GM12878 (cell line): ENCODE measurements around the gene KIF21B. TPM values are rescaled to one million over a fixed set of nuclear protein-coding genes. Genes with fewer than 3 reads are reported as not detected.

Experiments used
- ATAC-seq: fragments of 200-7000 bp; cut with Tn5 transposase; 3 replicates; pipeline ENCODE4 v1.9.1; 2020; ENCODE audit warnings: mild to moderate bottlenecking, moderate library complexity
- BruUV-seq: library from RNA; stranded (reverse); fragments of 400-500 nt; replicated peaks from 2 replicates; lab custom pipeline; 2021; lab: Mats Ljungman, UMichigan
- CTCF ChIA-PET: fragments of 300-600 bp; sonication (Branson Sonifier 250); formaldehyde crosslinking; extraction: SDS; loops from one replicate; lab custom pipeline; 2021; ENCODE audit warnings: inconsistent platforms; lab: Yijun Ruan, JAX
- POLR2A ChIA-PET: fragments of 350-600 bp; formaldehyde crosslinking; extraction: SDS; loops from one replicate; lab custom pipeline; 2021; ENCODE audit warnings: inconsistent platforms; lab: Charles Lee
- RAD21 ChIA-PET: fragments of 300-600 bp; sonication (Branson Sonifier 250); formaldehyde crosslinking; loops from one replicate; lab custom pipeline; 2023; ENCODE audit warnings: antibody characterized with exemption; ENCODE audit not compliant: unreplicated experiment; lab: Charles Lee
- SMC1A ChIA-PET: fragments of 300-600 bp; sonication (Branson Sonifier 250); formaldehyde crosslinking; loops from one replicate; lab custom pipeline; 2023; ENCODE audit not compliant: unreplicated experiment, uncharacterized antibody; lab: Charles Lee
- DNase-seq: peaks from one replicate; pipeline ENCODE4 v3.0.0-alpha.2; 2011; ENCODE audit warnings: low read depth, low spot score
- FAIRE-seq: peaks from 3 replicates; lab custom pipeline; 2011; peaks lifted over from hg19 to GRCh38; lab: Jason Lieb, UNC
- H2AFZ ChIP-seq: 2 replicates; pipeline ENCODE4 v1.6.0; 2011; ENCODE audit warnings: low read depth, low read length, control low read depth; ENCODE audit not compliant: control insufficient read depth
- H3K27ac ChIP-seq: 2 replicates; pipeline ENCODE4 v1.5.1; 2011; ENCODE audit warnings: control low read depth; ENCODE audit not compliant: control insufficient read depth, insufficient read depth
- H3K27me3 ChIP-seq, 2 experiments: replicated peaks in 1 of 2; 2 replicates each; pipeline versions ENCODE4 v1.6.0 to v1.6.1; 2011; ENCODE audit warnings: low read length in 1 of 2; ENCODE audit not compliant: control insufficient read depth in 2 of 2, insufficient read depth in 2 of 2
- H3K36me3 ChIP-seq, 2 experiments: 2 replicates each; pipeline ENCODE4 v1.5.1; 2011; ENCODE audit warnings: low read length in 1 of 2; ENCODE audit not compliant: control insufficient read depth in 2 of 2, insufficient read depth in 2 of 2
- H3K4me1 ChIP-seq: 2 replicates; pipeline ENCODE4 v1.6.1; 2011; ENCODE audit warnings: mild to moderate bottlenecking, low read length, moderate library complexity, mixed read lengths; ENCODE audit not compliant: control insufficient read depth, insufficient read depth
- H3K4me2 ChIP-seq: 2 replicates; pipeline ENCODE4 v1.6.0; 2011; ENCODE audit warnings: control low read depth; ENCODE audit not compliant: control insufficient read depth, insufficient read depth
- H3K4me3 ChIP-seq: fragments of 200-600 bp; sonication (generic); 2 replicates; pipeline ENCODE4 v1.5.1; 2016
- H3K79me2 ChIP-seq: 2 replicates; pipeline ENCODE4 v1.6.0; 2011; ENCODE audit warnings: low read length; ENCODE audit not compliant: control insufficient read depth, insufficient read depth
- H3K9ac ChIP-seq: 2 replicates; pipeline ENCODE4 v1.8.0; 2011; ENCODE audit warnings: low read length, control low read depth, mixed read lengths; ENCODE audit not compliant: control insufficient read depth, insufficient read depth
- H3K9me3 ChIP-seq: replicated peaks from 3 replicates; pipeline ENCODE4 v1.5.1; 2011; ENCODE audit warnings: mild to moderate bottlenecking, low read length; ENCODE audit not compliant: control insufficient read depth, insufficient read depth
- H4K20me1 ChIP-seq: 2 replicates; pipeline ENCODE4 v1.6.0; 2011; ENCODE audit not compliant: control insufficient read depth, insufficient read depth
- EGR1 ChIP-seq, 2 experiments: IDR thresholded peaks; 1 replicate in 1 of 2; 2 replicates in 1 of 2; pipeline ENCODE4 v1.6.1; 2011 to 2012; ENCODE audit warnings: low read depth in 2 of 2, low read length in 2 of 2, borderline replicate concordance in 1 of 2, mild to moderate bottlenecking in 1 of 2, moderate library complexity in 1 of 2
- ETV6 ChIP-seq, 2 experiments: fragments of 450-650 bp in 1 of 2; IDR thresholded peaks in 1 of 2; conservative IDR thresholded peaks in 1 of 2; 2 replicates each; pipeline ENCODE4 v1.6.1; 2014; ENCODE audit warnings: antibody characterized with exemption in 1 of 2, borderline replicate concordance in 1 of 2, low read depth in 1 of 2, mild to moderate bottlenecking in 1 of 2, moderate library complexity in 1 of 2
- FOS ChIP-seq: IDR thresholded peaks from 3 replicates; pipeline ENCODE4 v1.6.1; 2011; ENCODE audit warnings: borderline replicate concordance; ENCODE audit not compliant: insufficient read length; ENCODE audit errors: extremely low read depth
- NBN ChIP-seq: fragments of 450-650 bp; IDR thresholded peaks from 2 replicates; pipeline ENCODE4 v1.6.1; 2016
- RAD51 ChIP-seq: fragments of 450-650 bp; IDR thresholded peaks from 2 replicates; pipeline ENCODE4 v1.6.1; 2016; ENCODE audit warnings: moderate library complexity, mild to moderate bottlenecking, inconsistent platforms
- RB1 ChIP-seq: fragments of 450-650 bp; formaldehyde crosslinking; IDR thresholded peaks from 2 replicates; pipeline ENCODE4 v1.6.1; 2017; ENCODE audit warnings: mild to moderate bottlenecking, borderline replicate concordance
- RELA ChIP-seq: fragments of 450-650 bp; IDR thresholded peaks from 2 replicates; pipeline ENCODE4 v1.8.0; 2014; ENCODE audit warnings: borderline replicate concordance; ENCODE audit not compliant: partially characterized antibody
- ZZZ3 ChIP-seq: IDR thresholded peaks from 2 replicates; pipeline ENCODE4 v1.6.1; 2011; ENCODE audit warnings: low read depth; ENCODE audit not compliant: control insufficient read depth, insufficient read length
- WGBS: methylation state at CpG from one replicate; pipeline ENCODE4 v1.1.6; 2016; ENCODE audit warnings: low lambda C conversion rate; ENCODE audit not compliant: insufficient replicate concordance, insufficient coverage; ENCODE audit errors: missing lambda C conversion rate; 5-methylcytosine and 5-hydroxymethylcytosine counted together
- in situ Hi-C: fragments of 300-500 bp; cut with MboI; formaldehyde crosslinking; loops from 9 replicates; pipeline ENCODE4 v1.14.3; 2018; ENCODE audit warnings: mixed read lengths
- intact Hi-C: fragments of 100-400 bp; cut with micrococcal nuclease; formaldehyde crosslinking; loops from one replicate; pipeline ENCODE4 v1.14.2; 2022; ENCODE audit not compliant: unreplicated experiment
- polyA plus RNA-seq, 11 experiments: library from polyadenylated mRNA; depleted of rRNA in 4 of 11; unstranded in 6 of 11; stranded (reverse) in 5 of 11; fragments of >200 nt; fragmentation: Nextera tagmentation in 4 of 11; fragmentation: Illumina TruSeq in 1 of 11; extraction: Ambion mirVana in 4 of 11; extraction: Trizol in 1 of 11; gene quantifications; 1 replicate in 1 of 11; 2 replicates in 10 of 11; pipeline versions ENCODE4 v1.2.1 to v1.2.3, GENCODE V29; 2011 to 2016; ENCODE audit warnings: inconsistent platforms in 2 of 11, missing spikeins in 2 of 11, low read depth in 1 of 11
- total RNA-seq, 4 experiments: library from RNA; depleted of rRNA in 3 of 4; stranded (reverse); fragments of >200 nt in 3 of 4; fragmentation: Illumina TruSeq in 1 of 4; extraction: Trizol in 1 of 4; gene quantifications; 2 replicates each; pipeline versions ENCODE4 v1.2.1 to v1.2.3, GENCODE V29; 2013 to 2021
- TF ChIP-seq, protein P1 (sequence below): IDR thresholded peaks from 2 replicates; pipeline ENCODE4 v1.6.1; 2011; ENCODE audit warnings: borderline replicate concordance, low read depth, mild to moderate bottlenecking, moderate library complexity, low read length; ENCODE audit not compliant: insufficient read depth, poor library complexity, severe bottlenecking
- TF ChIP-seq, protein P2 (sequence below): fragments of 450-650 bp; IDR thresholded peaks from 2 replicates; pipeline ENCODE4 v1.6.1; 2017; ENCODE audit warnings: borderline replicate concordance
- TF ChIP-seq, protein P3 (sequence below): IDR thresholded peaks from 2 replicates; pipeline ENCODE4 v1.6.1; 2011; ENCODE audit warnings: low read depth, low read length, improper control_type of control experiment, borderline replicate concordance

KIF21B gene
- total and polyA plus RNA-seq, 10 of the 15 experiments (the other 5 are each of a cell fraction or from before 2014, with no cell fraction given) = 2.3 to 47.7 (median 12.6) TPM

DNA sequence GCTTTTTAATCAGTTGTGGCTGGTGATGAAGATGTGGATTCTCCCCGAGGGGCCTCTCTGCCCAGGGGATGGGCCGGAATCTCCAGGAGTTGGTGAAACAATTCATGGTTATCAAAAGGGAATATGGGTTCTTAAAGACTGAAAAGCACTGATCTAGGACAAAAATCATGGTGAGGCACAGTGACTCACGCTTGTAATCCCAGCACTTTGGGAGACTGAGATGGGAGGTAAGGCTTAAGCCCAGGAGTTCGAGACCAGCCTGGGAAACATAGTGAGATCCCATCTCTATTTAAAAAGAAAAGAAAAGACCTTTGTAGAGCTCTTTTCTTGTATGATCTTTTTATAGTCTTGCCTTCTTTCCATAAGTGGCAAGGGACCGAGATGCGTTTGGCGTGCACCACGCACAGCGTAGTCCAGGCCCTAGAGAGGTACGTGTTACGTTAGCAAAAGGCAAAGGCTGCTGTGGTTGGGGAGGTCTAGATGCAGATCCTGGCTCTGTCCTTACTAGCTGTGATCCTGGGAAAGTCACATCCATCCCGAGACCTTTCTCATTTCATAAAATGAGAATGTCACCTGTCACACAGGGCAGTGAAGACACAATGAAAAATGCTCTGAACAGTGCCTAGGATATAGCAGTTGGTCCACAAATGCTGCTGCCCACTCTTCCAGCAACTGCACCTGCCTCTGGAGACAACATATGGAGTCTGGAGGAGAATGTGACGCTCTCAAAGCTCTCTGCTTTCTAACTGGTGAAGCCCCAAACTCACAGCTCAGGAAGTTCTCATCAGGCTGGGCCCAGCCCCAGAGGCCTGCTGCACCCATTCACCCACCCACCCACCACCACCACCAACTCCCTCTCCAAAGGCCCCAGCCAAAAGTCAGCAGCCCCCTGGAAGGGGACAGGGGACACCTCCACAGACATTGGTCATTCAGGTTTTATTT lies 54.8 kb downstream of the KIF21B start (continued):
- TF ChIP-seq, protein P1, sequence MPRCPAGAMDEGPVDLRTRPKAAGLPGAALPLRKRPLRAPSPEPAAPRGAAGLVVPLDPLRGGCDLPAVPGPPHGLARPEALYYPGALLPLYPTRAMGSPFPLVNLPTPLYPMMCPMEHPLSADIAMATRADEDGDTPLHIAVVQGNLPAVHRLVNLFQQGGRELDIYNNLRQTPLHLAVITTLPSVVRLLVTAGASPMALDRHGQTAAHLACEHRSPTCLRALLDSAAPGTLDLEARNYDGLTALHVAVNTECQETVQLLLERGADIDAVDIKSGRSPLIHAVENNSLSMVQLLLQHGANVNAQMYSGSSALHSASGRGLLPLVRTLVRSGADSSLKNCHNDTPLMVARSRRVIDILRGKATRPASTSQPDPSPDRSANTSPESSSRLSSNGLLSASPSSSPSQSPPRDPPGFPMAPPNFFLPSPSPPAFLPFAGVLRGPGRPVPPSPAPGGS = no peak
- no peak for TF ChIP-seq RAD51

DNA sequence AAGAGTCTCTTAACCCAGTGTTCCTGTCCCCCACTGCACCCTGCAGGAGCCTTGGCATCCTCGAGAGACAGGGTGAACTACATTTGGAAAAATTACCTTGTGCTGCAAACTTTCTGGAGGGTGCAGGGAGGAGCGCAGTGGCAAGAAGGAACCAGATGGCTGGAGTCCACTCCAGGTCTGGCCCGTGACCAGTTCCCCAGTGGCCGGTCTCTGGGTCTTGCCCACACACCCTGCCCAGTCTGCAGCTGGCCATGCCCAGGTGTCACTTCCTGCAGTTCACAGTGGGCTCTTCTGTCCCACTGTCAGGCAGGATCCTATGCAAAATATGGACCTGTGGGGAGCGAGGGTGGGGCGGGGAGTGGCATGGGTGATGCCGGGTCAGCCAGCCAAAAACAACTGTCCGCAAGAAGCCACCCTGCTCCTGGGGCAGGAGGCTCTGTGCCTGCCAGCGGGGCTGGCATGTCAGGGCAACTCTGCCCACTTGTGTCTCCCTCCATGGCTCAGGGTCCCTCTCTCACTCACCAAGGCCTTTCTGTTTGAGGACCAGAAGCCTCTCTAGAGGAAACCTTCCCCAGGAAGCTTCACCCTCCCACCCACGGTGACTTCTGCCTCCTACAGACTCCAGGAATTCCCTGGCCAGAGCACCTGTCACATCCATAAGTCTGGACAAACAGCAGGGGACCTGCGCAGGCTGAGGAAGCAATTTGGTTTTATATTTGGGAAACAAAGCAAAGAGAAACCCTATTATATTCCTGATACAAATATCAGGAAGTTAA lies 55.6 kb downstream of the KIF21B start:
- POLR2A ChIA-PET = interaction anchor here (0.6 to 4.2 kb wide), 4 partner anchors 31 to 80 kb away, joined by 3 to 27 read pairs (median 4); no protein-coding TSS in a partner anchor
- TF ChIP-seq, protein P2, sequence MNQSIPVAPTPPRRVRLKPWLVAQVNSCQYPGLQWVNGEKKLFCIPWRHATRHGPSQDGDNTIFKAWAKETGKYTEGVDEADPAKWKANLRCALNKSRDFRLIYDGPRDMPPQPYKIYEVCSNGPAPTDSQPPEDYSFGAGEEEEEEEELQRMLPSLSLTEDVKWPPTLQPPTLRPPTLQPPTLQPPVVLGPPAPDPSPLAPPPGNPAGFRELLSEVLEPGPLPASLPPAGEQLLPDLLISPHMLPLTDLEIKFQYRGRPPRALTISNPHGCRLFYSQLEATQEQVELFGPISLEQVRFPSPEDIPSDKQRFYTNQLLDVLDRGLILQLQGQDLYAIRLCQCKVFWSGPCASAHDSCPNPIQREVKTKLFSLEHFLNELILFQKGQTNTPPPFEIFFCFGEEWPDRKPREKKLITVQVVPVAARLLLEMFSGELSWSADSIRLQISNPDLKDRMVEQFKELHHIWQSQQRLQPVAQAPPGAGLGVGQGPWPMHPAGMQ = no peak
- no peak for TF ChIP-seq RELA
- no peak for TF ChIP-seq ZZZ3
- TF ChIP-seq ETV6 (conservative IDR thresholded peaks at IDR 0.05 in 1 of 2, IDR thresholded peaks at IDR 0.05 in 1 of 2; ENCODE audit: borderline replicate concordance in 1 of 2, low read depth in 1 of 2) = no peak
- no peak for TF ChIP-seq EGR1 (IDR thresholded peaks at IDR 0.05; ENCODE audit: borderline replicate concordance in 1 of 2, low read depth in 2 of 2, low read length in 2 of 2)
- no peak for TF ChIP-seq NBN
- TF ChIP-seq RB1 = no peak
- TF ChIP-seq, protein P3, sequence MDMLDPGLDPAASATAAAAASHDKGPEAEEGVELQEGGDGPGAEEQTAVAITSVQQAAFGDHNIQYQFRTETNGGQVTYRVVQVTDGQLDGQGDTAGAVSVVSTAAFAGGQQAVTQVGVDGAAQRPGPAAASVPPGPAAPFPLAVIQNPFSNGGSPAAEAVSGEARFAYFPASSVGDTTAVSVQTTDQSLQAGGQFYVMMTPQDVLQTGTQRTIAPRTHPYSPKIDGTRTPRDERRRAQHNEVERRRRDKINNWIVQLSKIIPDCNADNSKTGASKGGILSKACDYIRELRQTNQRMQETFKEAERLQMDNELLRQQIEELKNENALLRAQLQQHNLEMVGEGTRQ = no peak
- TF ChIP-seq FOS = no peak

More for the DNA sequence above, 55.6 kb downstream of the KIF21B start:
- no peak overlapping the region for H3K27ac ChIP-seq
- ATAC-seq = no peak
- ChIA-PET SMC1A (interaction anchor here (0.8 to 7.1 kb wide), 8 partner anchors 52 to 409 kb away, joined by 3 to 107 read pairs (median 4); partner anchors contain the start of gene INAVA), CTCF (interaction anchor here (0.9 to 6.5 kb wide), 5 partner anchors 55 to 408 kb away, joined by 3 to 138 read pairs (median 25); partner anchors contain the start of genes INAVA and KIF21B), RAD21 (interaction anchor here (1.0 to 9.9 kb wide), 4 partner anchors 54 to 346 kb away, joined by 3 to 239 read pairs (median 72); partner anchors contain the start of genes INAVA and KIF21B)
- H3K27me3 ChIP-seq = no peaks in the 10 kb centered on the region
- intact Hi-C loops (no loop called here), in situ Hi-C loops (loop anchor here (5.0 kb wide), 2 partner anchors 36 to 346 kb away; partner anchors contain the start of gene KIF14)
- 91% methylated on average over 11 of the region's 11 CpGs for WGBS
- no peak for DNase-seq
- H3K79me2 ChIP-seq = no peaks in the 10 kb centered on the region
- no peak overlapping the region for H3K9ac ChIP-seq
- peaks cover 23% of the 10 kb centered on the region for H3K4me1 ChIP-seq
- no peak overlapping the region for H3K4me2 ChIP-seq
- H2AFZ ChIP-seq = no peak overlapping the region
- H3K4me3 ChIP-seq = no peak overlapping the region
- no peaks in the 10 kb centered on the region for H4K20me1 ChIP-seq
- BruUV-seq = no TSS peak
- FAIRE-seq = no peak
- H3K9me3 ChIP-seq = no peaks in the 10 kb centered on the region
- H3K36me3 ChIP-seq = peaks cover 0 to under 1% of the 10 kb centered on the region in 2 experiments; a peak in 3 of 4 replicates
